HG02610 (cell line): ENCODE measurements around the gene MAGEB4.
"Not testable (repeated sequence)": the region's sequence is repeated elsewhere in the genome, so short reads cannot be mapped to it uniquely, and the experiment has no call there.

Source experiments
- ATAC-seq: cut with Tn5 transposase; IDR thresholded peaks from one replicate; pipeline ENCODE4 v1.9.1; 2021; ENCODE audit warnings: mild to moderate bottlenecking, moderate library complexity; ENCODE audit not compliant: unreplicated experiment

MAGEB4 gene

GRCh38 chrX:30241724-30242415 is at the start of gene MAGEB4:
TSS of gene MAGEB4 (plus strand) at chrX:30242000. CDS start at chrX:30242136, 136 bp downstream.
- no peak for ATAC-seq

GRCh38 chrX:30193910-30194309 is 47.9 kb upstream of the MAGEB4 start:
- ATAC-seq, result not testable (repeated sequence)

- ATAC-seq, result no peak
Observed at GRCh38 chrX:30196322-30196721, 45.5 kb upstream of the MAGEB4 start.

- ATAC-seq, result no peak
Observed at GRCh38 chrX:30212172-30212571, 29.6 kb upstream of the MAGEB4 start.

GRCh38 chrX:30215357-30215843 is 26.4 kb upstream of the MAGEB4 start, which contains the start of gene MAGEB2:
TSS of gene MAGEB2 (plus strand) at chrX:30215563. CDS start at chrX:30218581, 3,018 bp downstream.
- no peak for ATAC-seq

- ATAC-seq, result no peak
Observed at GRCh38 chrX:30217465-30217864, 24.3 kb upstream of the MAGEB4 start.

GRCh38 chrX:30219372-30219771 is 22.4 kb upstream of the MAGEB4 start:
- no peak for ATAC-seq

- ATAC-seq, result no peak
Observed at GRCh38 chrX:30220661-30221060, 21.1 kb upstream of the MAGEB4 start.

- ATAC-seq, result no peak
Observed at GRCh38 chrX:30224536-30224935, 17.3 kb upstream of the MAGEB4 start.

- no peak for ATAC-seq
Observed at GRCh38 chrX:30228526-30228925, 13.3 kb upstream of the MAGEB4 start.

GRCh38 chrX:30230395-30230794 is 11.4 kb upstream of the MAGEB4 start, which contains the start of gene MAGEB3:
TSS of gene MAGEB3 (plus strand) at chrX:30230657. CDS start at chrX:30235925, 5,268 bp downstream.
- ATAC-seq, result no peak

- ATAC-seq, result no peak
Observed at GRCh38 chrX:30246769-30247489, 5.1 kb downstream of the MAGEB4 start, which contains the start of gene MAGEB1. TSS of gene MAGEB1 (plus strand) at chrX:30247146. CDS start at chrX:30250494, 3,348 bp downstream.

GRCh38 chrX:30248854-30249253 is 7.1 kb downstream of the MAGEB4 start:
- ATAC-seq, result peak; percentile 90

GRCh38 chrX:30253257-30253656 is 11.5 kb downstream of the MAGEB4 start:
- ATAC-seq, result peak; percentile 74

GRCh38 chrX:30259927-30260326 is 18.1 kb downstream of the MAGEB4 start:
- ATAC-seq, result no peak

GRCh38 chrX:30261012-30261411 is 19.2 kb downstream of the MAGEB4 start:
- ATAC-seq, result no peak

- ATAC-seq, result no peak
Observed at GRCh38 chrX:30262763-30263162, 21.0 kb downstream of the MAGEB4 start.

GRCh38 chrX:30270639-30271038 is 28.8 kb downstream of the MAGEB4 start:
- ATAC-seq, result no peak

- ATAC-seq, result no peak
Observed at GRCh38 chrX:30275498-30275897, 33.7 kb downstream of the MAGEB4 start.

GRCh38 chrX:30278365-30278764 is 36.6 kb downstream of the MAGEB4 start:
- ATAC-seq, result no peak

- no peak for ATAC-seq
Observed at GRCh38 chrX:30280428-30280827, 38.6 kb downstream of the MAGEB4 start.

GRCh38 chrX:30282527-30282926 is 40.7 kb downstream of the MAGEB4 start:
- no peak for ATAC-seq
